Stomach smooth muscle (tissue), 2 donors: Measurements from ENCODE around the gene SIPA1L3.
"Not testable (repeated sequence)": the region's sequence is repeated elsewhere in the genome, so short reads cannot be mapped to it uniquely, and the experiment has no call there.

Source experiments
- H3K27ac ChIP-seq: one replicate; pipeline ENCODE4 v1.7.0; 2013; ENCODE audit warnings: mild to moderate bottlenecking, low read length, inconsistent platforms
- H3K27me3 ChIP-seq, 2 donors: one replicate each; pipeline ENCODE4 v1.7.0; 2013; ENCODE audit warnings: low read length in 2 of 2; ENCODE audit not compliant: insufficient read depth in 2 of 2, control insufficient read depth in 1 of 2
- H3K36me3 ChIP-seq, 2 donors: one replicate each; pipeline ENCODE4 v1.7.0; 2013; ENCODE audit warnings: low read length in 2 of 2; ENCODE audit not compliant: control insufficient read depth in 2 of 2, insufficient read depth in 2 of 2
- H3K4me1 ChIP-seq: one replicate; pipeline ENCODE4 v1.7.0; 2013; ENCODE audit warnings: low read length; ENCODE audit not compliant: control insufficient read depth, insufficient read depth
- H3K4me3 ChIP-seq, 2 donors: one replicate each; pipeline ENCODE4 v1.7.0; 2013; ENCODE audit warnings: low read length in 2 of 2
- H3K9ac ChIP-seq, 2 donors: one replicate each; pipeline ENCODE4 v1.7.0; 2013; ENCODE audit warnings: low read length in 2 of 2, mild to moderate bottlenecking in 1 of 2
- H3K9me3 ChIP-seq, 2 donors: one replicate each; pipeline ENCODE4 v1.7.0; 2013; ENCODE audit warnings: low read length in 2 of 2; ENCODE audit not compliant: control insufficient read depth in 2 of 2
- donor health status: healthy.
- donor health status: Pancreatic carcinoma.

SIPA1L3 gene

GRCh38 chr19:38022791-38023670 lies 116.0 kb downstream of the SIPA1L3 start:
- H3K27ac ChIP-seq: no peak overlapping the region

GRCh38 chr19:38023671-38024541 lies 116.9 kb downstream of the SIPA1L3 start:
- Histone ChIP-seq H3K9me3 (no peaks in the 10 kb centered on the region), H3K27me3 (no peaks in the 10 kb centered on the region), H3K27ac (no peak overlapping the region), H3K4me1 (peaks cover 4% of the 10 kb centered on the region), H3K36me3 (no peaks in the 10 kb centered on the region), H3K4me3 (no peak overlapping the region), H3K9ac (no peak overlapping the region)

More at GRCh38 chr19:38022791-38023670, 116.0 kb downstream of the SIPA1L3 start:
- H3K4me1 ChIP-seq: peaks cover 4% of the 10 kb centered on the region
- no peaks in the 10 kb centered on the region for H3K27me3 ChIP-seq
- H3K36me3 ChIP-seq: no peaks in the 10 kb centered on the region
- no peak overlapping the region for H3K4me3 ChIP-seq
- no peaks in the 10 kb centered on the region for H3K9me3 ChIP-seq
- no peak overlapping the region for H3K9ac ChIP-seq

- H3K4me3 ChIP-seq: no peak overlapping the region
- no peaks in the 10 kb centered on the region for H3K27me3 ChIP-seq
- H3K27ac ChIP-seq: no peak overlapping the region
- H3K36me3 ChIP-seq: peaks cover 0 to 2% of the 10 kb centered on the region in 2 donors
- no peaks in the 10 kb centered on the region for H3K9me3 ChIP-seq
- no peak overlapping the region for H3K9ac ChIP-seq
- peaks cover 4% of the 10 kb centered on the region for H3K4me1 ChIP-seq
These were observed 118.2 kb downstream of the SIPA1L3 start for GRCh38 chr19:38024992-38025908.

GRCh38 chr19:38025909-38026307 lies 118.9 kb downstream of the SIPA1L3 start:
- H3K9ac ChIP-seq: no peak overlapping the region
- H3K4me1 ChIP-seq: peaks cover 4% of the 10 kb centered on the region
- H3K36me3 ChIP-seq: peaks cover 0 to 5% of the 10 kb centered on the region in 2 donors
- H3K27ac ChIP-seq: no peak overlapping the region
- no peaks in the 10 kb centered on the region for H3K27me3 ChIP-seq
- no peak overlapping the region for H3K4me3 ChIP-seq
- no peaks in the 10 kb centered on the region for H3K9me3 ChIP-seq

GRCh38 chr19:38028913-38029510 lies 122.0 kb downstream of the SIPA1L3 start:
- H3K9me3 ChIP-seq: no peaks in the 10 kb centered on the region
- no peak overlapping the region for H3K4me3 ChIP-seq
- H3K36me3 ChIP-seq: peaks cover 3 to 5% of the 10 kb centered on the region in 2 donors
- peaks cover 2% of the 10 kb centered on the region for H3K4me1 ChIP-seq
- no peak overlapping the region for H3K27ac ChIP-seq
- no peak overlapping the region for H3K9ac ChIP-seq
- H3K27me3 ChIP-seq: no peaks in the 10 kb centered on the region

GRCh38 chr19:38030001-38030400 lies 123.0 kb downstream of the SIPA1L3 start:
- H3K9ac ChIP-seq, H3K4me3 ChIP-seq, H3K9me3 ChIP-seq, H3K27ac ChIP-seq, H3K4me1 ChIP-seq, H3K27me3 ChIP-seq, H3K36me3 ChIP-seq: not testable (repeated sequence)

GRCh38 chr19:38030686-38031422 lies 123.8 kb downstream of the SIPA1L3 start:
- Histone ChIP-seq H3K36me3 (peaks cover 3 to 5% of the 10 kb centered on the region in 2 donors), H3K9ac (no peak overlapping the region), H3K4me3 (no peak overlapping the region), H3K27ac (no peak overlapping the region), H3K9me3 (no peaks in the 10 kb centered on the region), H3K27me3 (no peaks in the 10 kb centered on the region), H3K4me1 (peaks cover 2% of the 10 kb centered on the region)

GRCh38 chr19:38031423-38031770 lies 124.4 kb downstream of the SIPA1L3 start:
- H3K36me3 ChIP-seq: peaks cover 3 to 5% of the 10 kb centered on the region in 2 donors
- no peaks in the 10 kb centered on the region for H3K9me3 ChIP-seq
- no peak overlapping the region for H3K27ac ChIP-seq
- no peaks in the 10 kb centered on the region for H3K27me3 ChIP-seq
- peaks cover 4% of the 10 kb centered on the region for H3K4me1 ChIP-seq
- no peak overlapping the region for H3K4me3 ChIP-seq
- no peak overlapping the region for H3K9ac ChIP-seq

GRCh38 chr19:38032151-38032550 lies 125.1 kb downstream of the SIPA1L3 start:
- Histone ChIP-seq H3K36me3 (peaks cover 3 to 5% of the 10 kb centered on the region in 2 donors), H3K4me3 (no peak overlapping the region), H3K27me3 (no peaks in the 10 kb centered on the region), H3K9me3 (no peaks in the 10 kb centered on the region), H3K27ac (no peak overlapping the region), H3K9ac (no peak overlapping the region), H3K4me1 (peaks cover 4% of the 10 kb centered on the region)
